Activated CD4-positive, CD25-positive, alpha-beta regulatory T cell treated with anti-CD3 and anti-CD28 coated beads, Interleukin-2, amount 50 U/mL, for 16 hours (primary cell): ENCODE measurements around the gene HPCAL4.

Experiments used
- DNase-seq: peaks from one replicate; pipeline ENCODE4 v3.0.0-alpha.2; 2020; ENCODE audit warnings: low read depth, low spot score

Gene HPCAL4

GRCh38 chr1:39650431-39650830 lies 40.8 kb downstream of the HPCAL4 start:
- DNase-seq: no peak

GRCh38 chr1:39649636-39650185 lies 41.5 kb downstream of the HPCAL4 start:
- no peak for DNase-seq

GRCh38 chr1:39648496-39648895 lies 42.7 kb downstream of the HPCAL4 start:
- no peak for DNase-seq

GRCh38 chr1:39647247-39647646 lies 44.0 kb downstream of the HPCAL4 start:
- DNase-seq: no peak

GRCh38 chr1:39646232-39647081 lies 44.8 kb downstream of the HPCAL4 start:
- no peak for DNase-seq

GRCh38 chr1:39645411-39646043 lies 45.7 kb downstream of the HPCAL4 start:
- no peak for DNase-seq

- no peak for DNase-seq
Measured at GRCh38 chr1:39643705-39644104, 47.5 kb downstream of the HPCAL4 start.

GRCh38 chr1:39642796-39643195 lies 48.4 kb downstream of the HPCAL4 start:
- no peak for DNase-seq

- DNase-seq: no peak
Measured at GRCh38 chr1:39640861-39641260, 50.4 kb downstream of the HPCAL4 start.

GRCh38 chr1:39639305-39640130 lies 51.7 kb downstream of the HPCAL4 start, which contains the start of gene HEYL:
Gene HEYL (minus strand): TSS chr1:39639643. CDS start chr1:39639625, 18 bp downstream.
- peak; percentile 21 for DNase-seq

GRCh38 chr1:39638965-39639304 lies 52.3 kb downstream of the HPCAL4 start:
- no peak for DNase-seq

GRCh38 chr1:39637361-39637760 lies 53.9 kb downstream of the HPCAL4 start:
- no peak for DNase-seq

GRCh38 chr1:39635871-39636210 lies 55.4 kb downstream of the HPCAL4 start:
- DNase-seq: no peak

GRCh38 chr1:39635205-39635870 lies 55.9 kb downstream of the HPCAL4 start:
- no peak for DNase-seq

- DNase-seq: no peak
Measured at GRCh38 chr1:39633422-39633821, 57.8 kb downstream of the HPCAL4 start.

GRCh38 chr1:39632682-39633417 lies 58.4 kb downstream of the HPCAL4 start:
- DNase-seq: no peak

GRCh38 chr1:39632323-39632681 lies 58.9 kb downstream of the HPCAL4 start:
- DNase-seq: no peak

- no peak for DNase-seq
Measured at GRCh38 chr1:39631361-39632322, 59.6 kb downstream of the HPCAL4 start.

- no peak for DNase-seq
Measured at GRCh38 chr1:39628807-39629350, 62.4 kb downstream of the HPCAL4 start.
